Measurements from ENCODE around the gene SLC12A6.

DNA sequence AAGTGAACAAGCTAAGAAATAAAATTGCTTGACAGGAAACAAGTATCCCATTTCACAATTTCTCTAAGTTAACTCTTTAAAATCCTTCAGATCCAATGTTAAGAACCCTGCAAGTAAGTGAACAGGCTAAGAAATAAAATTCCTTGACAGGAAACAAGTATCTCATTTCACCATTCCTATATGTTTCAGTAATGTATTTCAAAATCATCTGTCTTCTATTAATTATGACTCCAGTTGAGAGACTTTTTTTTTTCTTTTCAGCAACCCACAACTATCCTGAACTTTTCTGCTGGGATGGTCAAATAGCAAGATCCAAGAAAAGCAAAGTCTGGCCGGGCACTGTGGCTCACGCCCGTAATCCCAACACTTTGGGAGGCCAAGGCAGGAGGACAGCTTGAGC, 2.4 kb upstream of the SLC12A6 start:
- TF ChIP-seq, protein P1, sequence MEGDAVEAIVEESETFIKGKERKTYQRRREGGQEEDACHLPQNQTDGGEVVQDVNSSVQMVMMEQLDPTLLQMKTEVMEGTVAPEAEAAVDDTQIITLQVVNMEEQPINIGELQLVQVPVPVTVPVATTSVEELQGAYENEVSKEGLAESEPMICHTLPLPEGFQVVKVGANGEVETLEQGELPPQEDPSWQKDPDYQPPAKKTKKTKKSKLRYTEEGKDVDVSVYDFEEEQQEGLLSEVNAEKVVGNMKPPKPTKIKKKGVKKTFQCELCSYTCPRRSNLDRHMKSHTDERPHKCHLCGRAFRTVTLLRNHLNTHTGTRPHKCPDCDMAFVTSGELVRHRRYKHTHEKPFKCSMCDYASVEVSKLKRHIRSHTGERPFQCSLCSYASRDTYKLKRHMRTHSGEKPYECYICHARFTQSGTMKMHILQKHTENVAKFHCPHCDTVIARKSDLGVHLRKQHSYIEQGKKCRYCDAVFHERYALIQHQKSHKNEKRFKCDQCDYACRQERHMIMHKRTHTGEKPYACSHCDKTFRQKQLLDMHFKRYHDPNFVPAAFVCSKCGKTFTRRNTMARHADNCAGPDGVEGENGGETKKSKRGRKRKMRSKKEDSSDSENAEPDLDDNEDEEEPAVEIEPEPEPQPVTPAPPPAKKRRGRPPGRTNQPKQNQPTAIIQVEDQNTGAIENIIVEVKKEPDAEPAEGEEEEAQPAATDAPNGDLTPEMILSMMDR (IDR thresholded peaks at IDR 0.05), result no peak
- no peak for TF ChIP-seq POLR2A (IDR thresholded peaks at IDR 0.05)

Measured in right lobe of liver (tissue), 4 donors.